Tongue (tissue), 2 donors: ENCODE results near the gene KLHDC8A. TPM values are rescaled to one million over a fixed set of nuclear protein-coding genes. Genes with fewer than 3 reads are reported as not detected.
"Not testable (repeated sequence)": the region's sequence is repeated elsewhere in the genome, so short reads cannot be mapped to it uniquely, and the experiment has no call there.

Experiments
- DNase-seq: peaks from one replicate; pipeline ENCODE4 v3.0.0-alpha.2; 2015
- total RNA-seq: library from RNA; depleted of rRNA; stranded (reverse); fragments of >200 nt; gene quantifications from one replicate; pipeline ENCODE4 v1.2.3, GENCODE V29; 2014

The KLHDC8A gene, protein sequence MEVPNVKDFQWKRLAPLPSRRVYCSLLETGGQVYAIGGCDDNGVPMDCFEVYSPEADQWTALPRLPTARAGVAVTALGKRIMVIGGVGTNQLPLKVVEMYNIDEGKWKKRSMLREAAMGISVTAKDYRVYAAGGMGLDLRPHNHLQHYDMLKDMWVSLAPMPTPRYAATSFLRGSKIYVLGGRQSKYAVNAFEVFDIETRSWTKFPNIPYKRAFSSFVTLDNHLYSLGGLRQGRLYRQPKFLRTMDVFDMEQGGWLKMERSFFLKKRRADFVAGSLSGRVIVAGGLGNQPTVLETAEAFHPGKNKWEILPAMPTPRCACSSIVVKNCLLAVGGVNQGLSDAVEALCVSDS
- total RNA-seq, result 0.72 TPM

DNA sequence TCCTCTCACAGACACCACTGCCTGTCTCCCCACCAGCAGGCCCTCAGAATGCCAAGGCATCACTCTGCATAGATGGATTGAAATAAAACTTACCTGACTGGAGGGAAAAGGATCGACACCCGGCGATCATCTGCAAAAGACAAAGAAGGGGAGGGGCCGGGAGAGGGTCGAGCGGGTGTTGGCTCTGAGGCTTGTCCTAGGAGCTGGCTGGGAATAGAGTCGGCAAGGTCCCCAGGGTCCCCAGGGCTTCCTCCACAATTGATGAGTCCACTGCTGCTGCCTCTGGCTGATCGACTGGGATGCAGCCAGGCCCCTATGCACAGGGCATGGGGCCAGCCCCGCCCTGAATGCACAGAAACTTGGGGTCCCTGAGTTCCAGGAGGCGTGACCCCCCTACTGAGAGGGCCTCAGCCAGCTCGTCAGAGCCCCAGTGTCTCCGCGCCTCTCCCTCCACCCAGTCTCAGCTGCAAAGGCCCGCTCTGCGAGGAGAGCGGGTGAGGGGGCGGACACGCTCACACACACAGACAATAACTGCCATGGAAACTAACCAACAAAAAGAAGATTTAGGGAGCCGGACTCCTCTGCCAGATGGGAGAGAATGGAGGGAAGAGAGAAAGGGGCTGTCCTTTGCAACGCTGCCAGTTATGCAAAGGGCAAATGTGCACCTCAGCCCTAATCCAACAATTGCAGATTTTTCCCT lies at the start of gene KLHDC8A:
TSS of gene KLHDC8A (minus strand) at position 483 of the 700 bp plus-strand sequence. CDS start 13,318 bp downstream, outside the sequence.
- peak; percentile 84 for DNase-seq

DNA sequence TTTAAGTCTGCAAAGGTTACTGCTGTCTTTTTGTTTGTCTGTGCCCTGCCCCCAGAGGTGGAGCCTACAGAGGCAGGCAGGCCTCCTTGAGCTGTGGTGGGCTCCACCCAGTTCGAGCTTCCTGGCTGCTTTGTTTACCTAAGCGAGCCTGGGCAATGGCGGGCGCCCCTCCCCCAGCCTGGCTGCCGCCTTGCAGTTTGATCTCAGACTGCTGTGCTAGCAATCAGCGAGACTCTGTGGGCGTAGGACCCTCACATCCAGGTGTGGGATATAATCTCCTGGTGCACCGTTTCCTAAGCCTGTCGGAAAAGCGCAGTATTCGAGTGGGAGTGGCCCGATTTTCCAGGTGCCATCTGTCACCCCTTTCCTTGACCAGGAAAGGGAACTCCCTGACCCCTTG lies 49.5 kb upstream of the KLHDC8A start:
- not testable (repeated sequence) for DNase-seq

DNA sequence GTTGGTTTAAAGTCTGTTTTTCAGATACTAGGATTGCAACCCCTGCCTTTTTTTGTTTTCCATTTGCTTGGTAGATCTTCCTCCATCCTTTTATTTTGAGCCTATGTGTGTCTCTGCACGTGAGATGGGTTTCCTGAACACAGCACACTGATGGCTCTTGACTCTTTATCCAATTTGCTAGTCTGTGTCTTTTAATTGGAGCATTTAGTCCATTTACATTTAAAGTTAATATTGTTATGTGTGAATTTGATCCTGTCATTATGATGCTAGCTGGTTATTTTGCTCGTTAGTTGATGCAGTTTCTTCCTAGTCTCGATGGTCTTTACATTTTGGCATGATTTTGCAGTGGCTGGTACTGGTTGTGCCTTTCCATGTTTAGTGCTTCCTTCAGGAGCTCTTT lies 47.8 kb upstream of the KLHDC8A start:
- DNase-seq, result not testable (repeated sequence)

- no peak for DNase-seq
Observed at GRCh38 chr1:205398586-205398985, 41.9 kb upstream of the KLHDC8A start.

DNA sequence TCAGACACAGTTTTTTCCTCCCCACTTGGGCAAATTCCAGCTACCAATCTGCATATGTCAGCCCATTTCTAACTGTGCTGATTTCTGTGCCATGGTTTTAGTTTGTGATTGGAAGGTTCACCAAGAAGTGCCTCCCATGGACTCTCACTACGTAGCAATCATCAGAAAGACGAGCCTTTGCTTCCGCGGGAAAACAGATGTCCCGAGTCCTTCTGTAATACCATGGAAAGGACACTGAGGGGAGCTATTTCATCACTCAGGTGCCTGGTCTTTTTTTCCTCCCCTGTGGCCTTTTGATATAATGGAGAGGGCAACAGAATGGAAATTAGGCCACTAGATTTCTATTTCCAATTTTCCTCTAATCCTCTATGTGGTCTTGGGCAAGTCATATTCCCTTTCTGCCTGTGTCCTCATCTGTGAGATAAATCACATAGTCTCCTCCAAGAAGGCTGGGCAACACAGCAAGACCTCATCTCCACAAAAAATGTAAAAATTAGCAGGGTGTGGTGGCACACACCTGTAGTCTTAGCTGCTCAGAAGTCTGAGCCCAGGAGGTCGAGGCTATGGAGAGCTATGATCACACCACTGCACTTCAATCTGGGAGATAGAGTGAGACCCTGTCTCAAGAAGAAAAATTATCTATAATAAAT lies 40.4 kb upstream of the KLHDC8A start:
- peak; percentile 65 for DNase-seq

DNA sequence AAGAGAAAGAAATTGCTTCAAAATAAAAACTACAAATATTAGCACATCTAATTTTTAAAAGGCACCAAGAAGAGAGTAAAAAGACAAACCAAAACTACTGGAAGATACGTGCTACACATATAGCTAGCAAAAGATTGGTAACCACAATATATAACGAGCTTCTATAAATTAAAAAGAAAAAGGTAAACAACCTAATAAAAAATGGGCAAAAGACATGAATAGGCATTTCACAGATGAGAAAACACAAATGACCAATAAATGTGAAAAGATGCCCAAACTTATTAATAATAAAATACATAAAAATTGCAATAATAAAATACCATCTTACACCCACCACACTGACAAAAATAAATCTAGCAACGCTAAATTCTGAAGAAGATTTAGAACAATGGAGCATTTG lies 38.9 kb upstream of the KLHDC8A start:
- no peak for DNase-seq

- no peak for DNase-seq
Observed at GRCh38 chr1:205392650-205393049, 35.9 kb upstream of the KLHDC8A start.

GRCh38 chr1:205391386-205391785 lies 34.7 kb upstream of the KLHDC8A start:
- no peak for DNase-seq

GRCh38 chr1:205387845-205388244 lies 31.1 kb upstream of the KLHDC8A start:
- DNase-seq, result no peak

DNA sequence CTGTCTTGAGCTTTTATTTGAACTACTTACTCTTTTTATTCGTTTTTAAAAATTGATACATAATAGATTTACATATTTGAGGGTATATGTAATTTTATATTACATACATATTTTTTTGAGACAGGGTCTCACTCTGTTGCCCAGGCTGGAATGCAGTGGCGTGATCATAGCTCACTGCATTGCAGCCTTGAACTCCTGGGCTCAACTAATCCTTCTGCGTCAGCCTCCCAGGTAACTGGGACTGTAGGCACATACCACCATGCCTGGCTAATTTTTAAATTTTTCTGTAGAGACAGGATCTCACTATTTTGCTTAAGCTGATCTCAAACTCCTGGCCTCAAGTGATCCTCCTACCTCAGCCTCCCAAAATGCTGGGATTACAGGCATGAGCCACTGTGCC lies 26.3 kb upstream of the KLHDC8A start:
- DNase-seq, result not testable (repeated sequence)

DNA sequence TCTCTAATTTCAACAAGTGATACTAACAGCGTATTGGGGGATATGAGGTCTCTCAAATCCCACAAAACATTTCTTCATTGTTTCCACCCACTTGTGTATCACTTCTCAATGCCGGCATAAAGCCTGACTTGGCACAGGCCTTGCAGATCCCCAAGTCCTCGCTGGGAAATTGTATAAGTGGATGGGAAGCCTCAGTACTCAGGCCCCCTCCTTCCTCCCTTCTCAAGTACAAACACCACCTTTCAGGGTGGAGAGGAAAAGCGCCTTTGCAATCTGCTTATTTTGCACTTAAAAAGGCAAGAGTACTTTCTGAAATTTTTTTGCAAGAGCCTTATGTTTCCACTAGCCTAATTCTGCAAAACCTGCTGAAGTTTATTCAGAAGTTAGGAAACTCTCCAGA lies 25.8 kb upstream of the KLHDC8A start:
- DNase-seq, result peak; percentile 32

GRCh38 chr1:205381305-205381704 lies 24.6 kb upstream of the KLHDC8A start:
- DNase-seq, result no peak

DNA sequence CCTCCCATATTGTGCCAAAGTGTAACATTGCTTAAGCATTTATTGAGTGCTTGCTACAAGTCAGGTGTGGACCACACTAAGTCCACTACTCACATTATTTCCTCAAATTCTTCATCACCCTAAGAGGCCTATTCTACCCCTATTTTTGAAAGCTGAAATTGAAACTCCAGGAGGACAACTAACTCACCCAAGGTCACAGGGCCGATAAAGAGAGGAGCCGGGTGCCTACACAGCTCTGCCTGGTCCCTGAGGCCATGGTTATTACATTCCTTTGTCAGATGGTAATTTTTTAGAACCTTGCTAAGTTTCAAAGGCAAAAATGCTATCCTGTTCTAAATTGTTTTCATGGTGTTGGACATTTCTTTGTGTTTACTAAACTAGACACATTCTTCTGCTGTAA lies 24.2 kb upstream of the KLHDC8A start:
- no peak for DNase-seq

- DNase-seq, result no peak
Observed at GRCh38 chr1:205379056-205379455, 22.3 kb upstream of the KLHDC8A start.

DNA sequence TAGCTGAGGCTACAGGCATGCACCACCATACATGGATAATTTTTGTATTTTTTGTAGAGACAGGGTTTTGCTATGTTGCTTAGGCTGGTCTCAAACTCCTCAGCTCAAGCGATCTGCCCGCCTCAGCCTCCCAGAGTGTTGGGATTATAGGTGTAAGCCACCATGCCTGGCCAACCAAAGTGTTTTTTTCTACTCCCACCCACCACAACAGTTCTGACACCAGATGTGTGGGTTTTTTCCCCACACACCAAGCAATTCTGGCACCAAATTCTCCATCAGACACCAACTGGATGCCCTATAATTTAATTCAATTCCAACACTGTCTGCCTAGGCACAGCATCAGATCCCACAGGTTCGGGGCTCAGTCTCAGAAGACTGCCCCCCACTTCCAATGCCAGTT lies 20.6 kb upstream of the KLHDC8A start:
- no peak for DNase-seq

DNA sequence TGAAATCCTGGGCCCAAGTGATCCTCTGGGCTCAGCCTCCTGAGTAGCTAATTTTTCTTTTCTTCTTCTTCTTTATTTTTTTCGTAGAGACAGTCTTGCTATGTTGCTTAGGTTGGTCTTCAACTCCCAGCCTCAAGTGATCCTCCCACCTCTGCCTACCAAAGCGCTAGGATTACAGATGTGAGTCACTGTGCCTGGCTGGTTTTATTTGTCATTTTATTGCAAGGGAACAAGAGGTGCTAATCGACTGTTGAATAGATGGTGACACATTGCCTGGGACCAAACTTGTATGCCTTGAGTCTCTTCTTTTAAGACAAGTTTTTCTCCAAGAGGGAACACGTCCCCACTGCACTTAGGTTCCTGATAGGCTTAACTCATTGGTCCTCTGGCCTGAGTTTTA lies 20.0 kb upstream of the KLHDC8A start:
- DNase-seq, result no peak

DNA sequence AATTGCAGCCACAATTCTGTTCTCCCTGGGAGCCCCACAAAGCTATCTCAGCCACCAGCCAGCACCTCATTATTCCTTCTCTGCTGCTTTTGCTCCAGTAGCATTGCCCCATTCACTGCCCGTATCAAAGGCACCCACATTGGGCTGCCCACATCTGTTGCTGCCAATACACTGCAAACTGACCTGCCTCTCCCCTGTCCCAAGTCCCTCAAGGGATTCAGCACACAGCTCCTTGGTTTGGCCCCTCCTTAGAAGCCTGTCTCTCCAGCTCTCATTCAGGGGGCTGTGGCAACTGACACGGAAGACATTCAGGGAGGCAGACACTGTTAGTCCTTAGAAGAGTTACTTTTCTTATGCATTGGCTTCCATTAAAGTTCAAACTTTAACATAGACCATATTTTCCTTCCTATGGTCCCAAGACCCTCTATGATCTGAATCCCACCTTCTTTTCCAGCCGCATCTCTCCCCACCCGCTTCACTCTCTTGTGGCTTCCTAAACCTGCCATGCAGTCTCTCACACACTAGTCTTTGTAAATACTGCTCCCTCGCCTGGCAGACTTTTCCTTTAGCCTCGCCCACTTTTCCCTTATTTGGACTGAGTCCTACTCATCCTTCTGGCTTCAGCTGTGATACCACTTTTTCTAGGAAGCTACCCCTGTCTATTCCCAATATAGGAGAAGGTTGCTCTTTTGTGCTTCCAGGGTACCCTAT lies 19.3 kb upstream of the KLHDC8A start:
- peak; percentile 64 for DNase-seq

DNA sequence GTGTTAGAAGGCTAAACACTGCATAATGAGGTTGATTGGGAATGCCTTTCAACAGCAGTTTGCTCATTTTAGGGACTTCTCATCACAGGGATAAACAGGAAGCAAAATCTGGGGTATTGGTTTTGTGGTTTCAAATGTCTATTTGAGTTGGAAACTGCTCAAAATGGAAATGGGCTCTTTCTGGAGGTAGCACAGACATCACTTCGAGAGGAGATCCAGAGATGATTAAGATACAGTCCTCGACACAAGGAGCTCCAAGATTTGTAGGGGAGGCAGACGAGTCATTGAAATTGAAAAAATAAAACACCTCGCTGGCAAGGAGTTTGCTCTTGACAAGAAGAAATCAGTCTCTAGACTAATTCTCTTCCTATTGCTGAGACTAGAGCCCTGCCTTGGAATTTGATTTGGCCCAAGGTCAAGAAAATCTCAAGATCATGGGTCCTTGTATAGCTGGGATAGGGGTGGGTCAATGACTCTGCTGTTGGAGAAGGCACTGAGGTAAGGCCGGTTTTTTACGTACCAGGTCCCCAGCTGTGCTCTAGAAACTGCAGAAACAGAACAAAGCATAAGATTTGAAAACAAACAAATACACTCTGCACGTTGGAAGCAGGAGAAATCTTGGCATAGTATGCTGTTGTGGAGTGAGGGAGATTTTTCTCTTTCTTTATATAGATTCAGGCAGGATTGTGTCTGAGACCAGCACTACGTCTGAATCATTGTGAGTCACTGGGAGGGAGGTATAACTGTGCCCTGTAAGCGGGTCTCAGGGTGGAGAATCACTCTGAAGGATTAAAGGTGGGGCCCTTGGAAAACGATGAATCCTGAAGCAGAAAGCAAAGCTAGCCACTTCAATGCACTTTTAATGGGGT lies 17.7 kb upstream of the KLHDC8A start:
- no peak for DNase-seq

- DNase-seq, result no peak
Observed at GRCh38 chr1:205373798-205374175, 17.1 kb upstream of the KLHDC8A start.

GRCh38 chr1:205373022-205373797 lies 16.5 kb upstream of the KLHDC8A start:
- no peak for DNase-seq
